Prostate gland (tissue), 2 donors: ENCODE results near the gene OSTC.

Experiments used
- POLR2A ChIP-seq: fragments of 450-650 bp; IDR thresholded peaks from one replicate; pipeline ENCODE4 v1.6.1; 2016; ENCODE audit warnings: antibody characterized with exemption, mild to moderate bottlenecking
- POLR2AphosphoS5 ChIP-seq: sonication (generic); formaldehyde crosslinking; IDR thresholded peaks from one replicate; pipeline ENCODE4 v1.6.1; 2017; ENCODE audit warnings: antibody characterized with exemption
- TF ChIP-seq, protein P1 (sequence below), 4 experiments: fragments of 200-600 bp in 2 of 4; fragments of 450-650 bp in 2 of 4; sonication (generic) in 2 of 4; IDR thresholded peaks; 1 replicate in 3 of 4; 2 replicates in 1 of 4; pipeline ENCODE4 v1.5.1; 2016 to 2019; ENCODE audit warnings: antibody characterized with exemption in 4 of 4, mild to moderate bottlenecking in 2 of 4, moderate library complexity in 2 of 4

- TF ChIP-seq, protein P1, sequence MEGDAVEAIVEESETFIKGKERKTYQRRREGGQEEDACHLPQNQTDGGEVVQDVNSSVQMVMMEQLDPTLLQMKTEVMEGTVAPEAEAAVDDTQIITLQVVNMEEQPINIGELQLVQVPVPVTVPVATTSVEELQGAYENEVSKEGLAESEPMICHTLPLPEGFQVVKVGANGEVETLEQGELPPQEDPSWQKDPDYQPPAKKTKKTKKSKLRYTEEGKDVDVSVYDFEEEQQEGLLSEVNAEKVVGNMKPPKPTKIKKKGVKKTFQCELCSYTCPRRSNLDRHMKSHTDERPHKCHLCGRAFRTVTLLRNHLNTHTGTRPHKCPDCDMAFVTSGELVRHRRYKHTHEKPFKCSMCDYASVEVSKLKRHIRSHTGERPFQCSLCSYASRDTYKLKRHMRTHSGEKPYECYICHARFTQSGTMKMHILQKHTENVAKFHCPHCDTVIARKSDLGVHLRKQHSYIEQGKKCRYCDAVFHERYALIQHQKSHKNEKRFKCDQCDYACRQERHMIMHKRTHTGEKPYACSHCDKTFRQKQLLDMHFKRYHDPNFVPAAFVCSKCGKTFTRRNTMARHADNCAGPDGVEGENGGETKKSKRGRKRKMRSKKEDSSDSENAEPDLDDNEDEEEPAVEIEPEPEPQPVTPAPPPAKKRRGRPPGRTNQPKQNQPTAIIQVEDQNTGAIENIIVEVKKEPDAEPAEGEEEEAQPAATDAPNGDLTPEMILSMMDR (IDR thresholded peaks at IDR 0.05) = no peak
- no peak for TF ChIP-seq POLR2A
- TF ChIP-seq POLR2AphosphoS5 = no peak
Observed at GRCh38 chr4:108702960-108703359, 52.6 kb downstream of the OSTC start.
